RWPE1 (cell line): ENCODE results near the gene CTNNA3.

Experiments
- CTCF ChIA-PET: fragments of 350-600 bp; sonication (Branson Sonifier 250); formaldehyde crosslinking; extraction: SDS; loops from one replicate; lab custom pipeline; 2021; lab: Yijun Ruan, JAX
- POLR2A ChIA-PET: fragments of 400-600 bp; formaldehyde crosslinking; extraction: SDS; loops from one replicate; lab custom pipeline; 2020; ENCODE audit warnings: antibody characterized with exemption; ENCODE audit not compliant: low non-redundant PET; lab: Yijun Ruan, JAX
- DNase-seq: peaks from one replicate; pipeline ENCODE4 v3.0.0; 2012; ENCODE audit warnings: low spot score
- H3K27ac ChIP-seq: fragments of 450-650 bp; 2 replicates; pipeline ENCODE4 v1.5.1; 2017
- CTCF ChIP-seq: fragments of 450-650 bp; conservative IDR thresholded peaks from 2 replicates; pipeline ENCODE4 v1.5.1; 2017; ENCODE audit warnings: low read depth, mild to moderate bottlenecking

CTNNA3 gene

DNA sequence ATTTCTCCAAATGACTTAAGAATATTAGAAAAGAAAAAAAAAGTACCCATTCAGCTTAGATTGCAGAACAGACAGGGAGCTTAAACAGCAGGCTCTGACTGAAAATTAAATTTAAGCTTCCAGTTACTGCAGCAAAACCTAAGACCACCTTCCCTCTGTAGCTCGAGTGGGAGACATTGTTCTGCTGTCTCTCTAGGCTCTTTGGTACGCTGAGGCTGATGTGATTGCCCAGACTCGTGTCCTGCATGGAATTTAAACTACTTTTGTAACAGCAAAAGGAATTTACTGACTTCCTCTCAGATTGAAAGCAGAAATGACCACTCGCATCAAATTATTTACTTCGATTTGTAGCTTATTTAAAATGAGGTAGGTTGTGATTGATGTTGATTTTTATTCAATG lies 645.6 kb downstream of the CTNNA3 start:
- no peak for TF ChIP-seq CTCF
- DNase-seq, result no peak
- no peak overlapping the region for H3K27ac ChIP-seq
- POLR2A ChIA-PET, result no interaction called here
- CTCF ChIA-PET, result interaction anchor here (0.6 kb wide), 1 partner anchor 1029 kb away, joined by 3 read pairs; no protein-coding TSS in a partner anchor

GRCh38 chr10:67049988-67050387 lies 646.0 kb downstream of the CTNNA3 start:
- DNase-seq, result no peak
- TF ChIP-seq CTCF, result no peak
- H3K27ac ChIP-seq, result no peak overlapping the region
- ChIA-PET POLR2A (no interaction called here), CTCF (interaction anchor here (0.6 kb wide), 1 partner anchor 1029 kb away, joined by 3 read pairs; no protein-coding TSS in a partner anchor)

GRCh38 chr10:67046507-67046906 lies 649.5 kb downstream of the CTNNA3 start:
- CTCF ChIA-PET, result no interaction called here
- DNase-seq, result no peak
- POLR2A ChIA-PET, result no interaction called here
- H3K27ac ChIP-seq, result no peak overlapping the region
- no peak for TF ChIP-seq CTCF

DNA sequence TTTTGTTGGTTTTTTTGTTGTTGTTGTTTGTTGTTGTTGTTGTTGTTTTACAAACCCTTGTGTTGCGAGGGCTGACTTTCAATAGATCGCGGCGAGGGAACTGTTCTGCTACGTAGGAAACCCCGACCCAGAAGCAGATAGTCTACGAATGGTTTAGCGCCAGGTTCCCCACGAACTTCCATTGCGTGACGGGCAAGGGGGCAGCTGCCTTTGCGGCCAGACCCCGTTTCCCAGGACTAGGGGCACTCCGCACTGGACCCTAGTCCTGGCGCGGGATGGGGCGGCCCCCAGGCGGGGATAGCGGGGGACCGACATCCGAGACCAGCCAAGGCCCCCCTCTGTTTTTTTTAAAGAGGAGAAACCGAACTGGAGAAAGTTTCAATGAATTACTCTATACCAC lies 650.6 kb downstream of the CTNNA3 start:
- H3K27ac ChIP-seq, result no peak overlapping the region
- no peak for DNase-seq
- ChIA-PET POLR2A (no interaction called here), CTCF (no interaction called here)
- TF ChIP-seq CTCF, result no peak

GRCh38 chr10:67043041-67043440 lies 653.0 kb downstream of the CTNNA3 start:
- TF ChIP-seq CTCF, result no peak
- CTCF ChIA-PET, result no interaction called here
- no peak overlapping the region for H3K27ac ChIP-seq
- POLR2A ChIA-PET, result no interaction called here
- no peak for DNase-seq

DNA sequence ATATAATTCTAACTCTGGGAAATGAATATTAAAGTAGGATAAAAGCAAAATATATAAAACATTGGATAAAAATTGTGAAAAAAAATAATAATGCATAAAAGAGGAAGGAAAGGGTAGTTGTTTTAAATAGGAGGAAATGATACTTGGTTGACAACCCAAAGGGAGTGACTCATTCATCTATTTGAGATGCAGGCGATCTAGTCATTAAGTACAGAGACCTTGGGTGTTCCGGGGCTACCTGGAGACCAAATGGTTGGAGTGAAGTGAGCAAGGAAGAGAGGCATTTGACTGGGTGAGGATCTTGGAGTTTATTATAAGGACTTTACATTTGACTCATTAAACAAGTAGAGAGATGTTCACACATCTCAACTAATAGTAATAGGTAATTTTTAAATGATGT lies 659.2 kb downstream of the CTNNA3 start:
- TF ChIP-seq CTCF, result no peak
- DNase-seq, result no peak
- H3K27ac ChIP-seq, result no peak overlapping the region
- ChIA-PET CTCF (no interaction called here), POLR2A (no interaction called here)
